GM21515 (cell line): Measurements from ENCODE around the gene TMEM139.

ENCODE experiments used
- ATAC-seq: cut with Tn5 transposase; IDR thresholded peaks from one replicate; pipeline ENCODE4 v1.9.1; 2021; ENCODE audit not compliant: unreplicated experiment

The TMEM139 gene

DNA sequence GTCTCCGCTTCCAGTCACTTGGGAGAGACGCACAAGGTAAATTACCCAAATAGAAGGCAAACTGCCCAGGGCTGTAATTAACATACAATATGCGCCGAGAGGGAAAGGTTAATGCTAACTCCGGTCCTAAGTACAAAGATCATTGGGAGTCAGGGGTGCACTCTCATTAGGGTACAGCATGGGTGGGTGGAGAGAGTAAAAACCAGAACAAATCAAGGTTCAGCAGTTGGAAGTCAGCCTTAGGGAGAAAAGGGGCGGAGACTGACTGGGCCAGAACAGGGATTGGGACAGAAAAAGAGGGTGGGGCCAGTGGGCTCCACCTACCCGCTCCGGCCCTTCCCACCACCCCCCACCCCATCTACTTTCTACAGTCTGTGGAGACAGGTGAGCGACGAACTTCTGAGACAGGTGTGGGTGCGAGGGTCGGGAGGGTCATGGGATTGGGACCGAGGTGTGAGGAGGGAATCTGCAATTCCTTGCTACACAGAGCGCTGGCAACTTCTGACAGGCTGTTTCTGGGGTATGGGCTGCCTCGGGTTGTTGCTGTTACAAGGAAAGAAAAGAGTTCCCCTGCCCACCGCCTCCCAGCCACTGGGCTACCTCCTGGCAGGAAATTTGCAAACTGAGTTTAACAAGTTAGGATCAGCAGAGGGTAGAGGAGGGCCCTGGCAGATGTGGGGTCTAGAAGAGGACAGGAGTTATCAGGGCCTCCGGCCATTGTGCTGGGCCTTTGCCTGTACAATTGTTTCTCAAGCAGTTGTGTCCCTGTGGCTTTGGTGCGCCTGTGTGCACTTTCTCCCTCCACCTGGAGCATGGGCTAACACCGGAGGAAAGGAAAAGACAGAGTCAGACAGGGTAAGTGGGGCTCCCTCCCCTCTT is at the start of gene TMEM139:
Gene TMEM139 (plus strand): TSS at position 368 of the 879 bp plus-strand sequence. CDS start 1,000 bp downstream, outside the sequence.
- no peak for ATAC-seq

DNA sequence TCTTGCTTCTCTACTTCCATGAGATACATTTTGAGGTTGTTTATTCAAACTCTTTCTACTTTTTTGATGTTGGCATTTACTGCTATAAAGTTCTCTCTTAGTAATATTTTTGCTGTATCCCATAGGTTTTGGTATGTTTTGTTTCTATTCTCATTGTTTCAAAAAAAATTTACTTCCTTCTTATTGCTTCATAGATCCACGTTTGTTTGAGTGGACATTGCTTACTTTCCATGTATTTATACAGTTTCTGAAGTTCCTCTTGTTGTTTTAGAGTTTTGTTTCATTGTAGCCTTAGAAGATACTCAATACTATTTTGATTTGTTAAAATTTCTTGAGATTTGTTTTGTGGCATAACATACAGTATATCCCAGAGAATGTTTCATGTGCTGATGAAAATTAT is 49.2 kb upstream of the TMEM139 start:
- ATAC-seq, result no peak

DNA sequence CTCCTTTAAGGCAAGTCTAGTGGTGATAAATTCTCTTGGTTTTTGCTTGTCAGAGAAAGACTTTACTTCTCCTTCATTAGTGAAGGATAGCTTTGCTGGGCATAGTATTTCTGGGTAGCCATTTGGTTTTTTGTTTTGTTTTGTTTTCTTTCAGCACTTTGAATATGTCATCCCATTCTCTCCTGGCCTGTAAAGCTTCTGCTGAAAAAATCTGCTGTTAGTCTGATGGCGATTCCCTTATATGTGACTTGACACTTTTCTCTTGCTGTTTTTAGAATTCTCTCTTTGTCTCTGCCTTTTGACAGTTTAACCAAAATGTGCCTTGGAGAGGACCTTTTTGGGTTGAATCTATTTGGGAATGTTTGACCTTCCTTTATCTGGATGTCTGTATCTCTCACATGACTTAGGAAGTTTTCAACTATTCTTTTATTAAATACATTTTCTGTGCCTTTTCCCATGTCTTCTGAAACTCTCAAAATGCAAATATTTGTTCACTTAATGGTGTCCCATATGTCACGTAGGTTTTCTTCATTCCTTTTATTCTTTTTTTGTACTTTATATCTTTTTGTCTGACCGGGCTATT is 48.3 kb upstream of the TMEM139 start:
- ATAC-seq, result no peak

DNA sequence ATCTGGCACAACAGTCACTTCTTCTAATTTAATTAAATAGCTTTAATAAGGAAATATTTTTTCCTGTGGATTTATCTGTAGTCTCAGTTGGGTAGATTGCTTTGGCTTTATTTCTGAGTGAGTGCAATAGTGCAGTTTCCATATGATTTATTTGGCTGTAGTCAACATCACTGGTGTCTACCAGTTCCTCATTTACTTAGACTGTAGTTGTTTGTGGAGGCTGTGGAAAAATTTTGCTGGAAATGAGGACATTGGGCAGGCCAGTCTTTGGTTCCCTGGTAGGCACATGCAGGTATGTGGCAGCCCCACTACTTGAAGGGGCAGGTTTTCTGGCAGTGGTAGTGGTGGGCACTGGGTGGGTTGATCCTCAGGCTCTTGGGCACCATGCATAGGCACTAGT is 47.4 kb upstream of the TMEM139 start:
- ATAC-seq, result no peak

DNA sequence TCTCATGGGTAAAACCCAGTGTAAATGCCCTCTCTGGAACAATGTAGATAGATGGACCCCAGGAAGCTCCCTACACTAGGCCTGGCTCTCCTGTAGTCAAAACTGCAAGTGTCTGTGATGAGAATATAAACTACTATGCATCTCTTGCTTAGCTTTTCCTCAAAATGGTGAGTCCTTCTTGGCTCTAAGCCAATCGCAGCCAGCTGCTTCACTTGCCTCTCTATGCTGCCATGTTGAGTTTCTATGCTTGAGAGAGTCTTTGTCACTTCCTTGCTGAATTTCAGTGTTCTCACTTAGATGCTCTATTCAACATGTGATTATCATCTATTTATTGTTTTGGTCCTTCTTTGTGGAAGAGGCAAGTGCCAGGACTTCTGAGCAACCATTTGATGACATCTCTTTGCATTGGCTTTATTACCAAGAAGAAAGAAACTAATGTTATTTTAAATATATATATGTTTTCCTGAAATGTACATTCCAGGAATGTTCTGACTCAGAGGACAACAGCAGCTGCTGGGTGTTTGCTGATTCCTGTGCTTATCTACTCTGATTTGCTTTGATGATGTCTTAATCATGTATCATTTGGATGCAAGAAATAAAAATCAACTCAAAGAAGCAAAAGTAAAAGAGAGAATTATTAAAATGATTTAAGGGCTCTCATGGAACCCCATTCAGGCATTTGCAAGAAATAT is 46.3 kb upstream of the TMEM139 start:
- no peak for ATAC-seq

DNA sequence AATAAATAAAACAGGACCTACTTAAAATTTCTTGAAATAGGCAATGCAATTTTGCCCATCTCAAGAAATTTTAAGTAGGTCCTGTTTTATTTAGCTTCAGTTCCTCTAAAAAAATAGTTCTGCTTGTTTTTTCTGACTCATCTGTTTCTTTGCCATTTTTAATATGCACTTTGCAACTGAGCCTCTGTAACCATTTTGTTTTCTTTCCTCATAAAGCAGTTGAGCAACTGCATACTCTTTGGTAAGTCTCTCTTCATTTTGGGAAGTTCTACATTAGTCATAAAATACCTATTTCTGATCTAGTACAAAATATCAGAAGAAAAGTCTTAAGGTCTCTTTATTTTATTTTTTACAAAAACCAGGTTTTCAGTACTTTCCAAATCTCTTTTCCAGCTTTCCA is 44.9 kb upstream of the TMEM139 start:
- no peak for ATAC-seq

DNA sequence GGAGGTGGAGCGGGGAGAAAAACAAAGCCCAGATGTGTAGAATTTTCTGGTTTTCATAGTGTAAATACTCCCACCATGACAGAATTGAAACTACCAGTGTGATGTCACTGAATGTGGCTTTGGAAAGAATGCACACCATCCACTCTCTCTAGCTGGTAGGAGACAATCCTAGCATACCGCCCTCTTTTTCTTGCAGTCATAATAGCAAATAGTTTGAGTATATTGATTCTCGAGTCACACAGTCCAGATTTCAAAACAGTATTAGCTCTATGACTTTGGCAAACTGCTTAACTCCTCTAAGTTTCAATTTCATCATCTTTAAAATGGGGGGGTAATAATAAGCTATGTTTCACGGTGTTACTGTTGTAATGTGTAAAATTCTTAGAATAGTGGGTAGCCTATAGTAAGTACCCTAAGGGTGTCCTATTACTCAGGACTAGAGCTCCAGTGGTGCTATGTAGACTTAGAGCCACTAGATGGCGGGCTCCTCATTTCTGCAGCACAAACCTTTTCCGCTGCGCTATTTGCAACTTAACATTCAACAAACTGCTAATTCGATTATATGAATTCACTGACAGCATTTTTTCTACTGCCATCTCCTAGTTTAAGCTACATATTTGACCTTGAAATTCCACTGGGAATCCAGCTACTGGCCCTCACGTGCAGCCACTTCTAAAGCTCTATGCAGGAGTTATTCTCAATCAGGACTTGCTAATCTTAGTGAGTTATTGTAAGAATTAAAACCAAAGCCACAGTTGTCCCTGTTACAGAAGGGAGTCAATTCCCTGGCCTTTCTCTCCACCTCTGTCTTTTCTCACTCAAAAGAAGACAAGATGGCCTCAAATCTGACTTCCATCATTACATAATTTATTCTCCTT is 44.2 kb upstream of the TMEM139 start:
- no peak for ATAC-seq

DNA sequence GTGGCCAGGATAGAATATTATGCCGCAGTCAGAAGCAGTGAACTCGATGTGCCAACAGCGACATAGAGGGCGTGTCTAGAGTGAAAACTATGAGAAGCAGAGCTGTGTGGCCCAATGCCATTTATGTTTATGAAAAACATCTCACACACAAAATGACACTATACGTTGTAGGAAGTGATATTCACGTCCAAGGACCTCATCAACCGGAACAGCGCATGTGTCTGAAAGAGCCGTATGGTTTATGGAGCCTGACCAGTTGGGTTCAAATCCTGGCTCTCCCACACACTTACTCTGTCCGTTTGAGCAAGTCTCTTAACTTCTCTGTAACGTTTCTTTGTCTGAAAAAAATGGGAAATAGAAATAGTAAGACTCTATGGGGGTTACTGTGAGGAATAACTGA is 42.5 kb upstream of the TMEM139 start:
- no peak for ATAC-seq

DNA sequence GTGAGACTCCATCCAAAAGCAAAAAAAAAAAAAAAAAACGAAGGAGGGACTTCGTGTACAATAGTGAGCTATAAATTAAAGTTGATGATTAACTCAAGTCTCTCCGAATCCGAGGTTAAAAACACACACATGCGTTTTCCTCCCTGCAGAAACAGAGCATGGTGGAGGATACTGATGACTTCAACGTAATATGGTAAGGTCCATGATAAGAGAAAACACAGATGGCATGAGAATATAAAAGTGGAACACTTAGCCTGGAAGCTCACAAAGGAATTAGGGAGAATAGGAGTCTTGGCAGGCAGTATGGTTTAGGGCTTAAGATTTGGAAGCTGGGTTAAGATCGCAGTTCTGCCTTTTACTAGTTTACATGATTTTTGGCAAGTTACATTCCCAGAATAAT is 41.6 kb upstream of the TMEM139 start:
- ATAC-seq, result no peak

DNA sequence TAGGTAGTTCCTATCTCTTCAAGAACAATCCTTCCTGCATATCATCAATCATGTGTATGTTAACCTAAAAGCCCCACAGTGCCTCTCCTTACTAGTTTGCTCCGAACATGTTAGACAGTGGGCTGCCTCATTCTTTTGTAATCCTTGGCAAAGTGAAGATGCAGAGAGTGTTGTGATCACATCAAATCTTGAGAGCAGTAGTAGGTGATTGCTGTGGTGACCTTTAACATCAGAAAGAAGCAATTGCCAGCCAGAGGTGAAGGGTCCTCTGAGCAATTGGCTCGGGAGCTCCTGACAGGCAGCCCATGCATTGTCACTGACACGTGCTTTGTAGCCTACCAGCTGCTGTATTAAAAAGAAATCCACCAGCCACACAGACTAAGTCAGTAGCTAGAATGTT is 41.1 kb upstream of the TMEM139 start:
- no peak for ATAC-seq

DNA sequence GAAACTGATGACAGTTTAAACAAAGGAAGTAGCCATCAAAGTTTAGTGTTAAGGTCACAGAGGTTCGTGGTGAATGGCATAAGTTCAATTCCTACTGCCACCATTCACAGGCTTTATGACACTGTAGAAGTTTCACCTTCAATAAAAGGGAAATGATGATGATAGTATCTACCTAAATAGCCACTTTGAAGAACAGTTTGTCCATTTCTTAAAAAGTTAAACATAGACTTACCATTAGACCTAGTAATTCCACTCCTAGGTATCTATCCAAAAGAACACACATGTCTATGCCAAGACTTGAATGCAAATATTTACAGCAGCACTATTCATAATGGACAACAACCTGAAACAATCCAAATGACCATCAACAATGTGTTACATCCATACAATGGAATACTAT is 40.4 kb upstream of the TMEM139 start:
- no peak for ATAC-seq

DNA sequence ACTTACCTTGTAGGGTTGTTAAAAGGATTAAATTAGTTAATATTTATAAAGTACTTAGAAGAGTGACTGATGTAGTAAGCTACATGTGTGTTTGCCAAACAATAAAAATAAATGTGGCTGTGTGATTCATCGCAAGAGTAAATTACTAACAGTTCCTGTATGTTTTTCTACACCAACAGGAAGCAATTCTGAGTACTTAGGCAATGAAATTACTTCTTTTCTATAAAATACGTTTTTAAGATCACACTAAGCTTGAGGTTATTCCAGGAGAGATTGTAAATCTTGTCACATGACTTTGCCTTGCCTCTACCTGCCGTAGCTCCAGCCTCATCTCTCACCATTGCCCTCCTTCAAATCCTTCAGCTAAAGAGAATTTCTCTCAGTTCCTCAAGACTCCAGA is 39.6 kb upstream of the TMEM139 start:
- no peak for ATAC-seq

DNA sequence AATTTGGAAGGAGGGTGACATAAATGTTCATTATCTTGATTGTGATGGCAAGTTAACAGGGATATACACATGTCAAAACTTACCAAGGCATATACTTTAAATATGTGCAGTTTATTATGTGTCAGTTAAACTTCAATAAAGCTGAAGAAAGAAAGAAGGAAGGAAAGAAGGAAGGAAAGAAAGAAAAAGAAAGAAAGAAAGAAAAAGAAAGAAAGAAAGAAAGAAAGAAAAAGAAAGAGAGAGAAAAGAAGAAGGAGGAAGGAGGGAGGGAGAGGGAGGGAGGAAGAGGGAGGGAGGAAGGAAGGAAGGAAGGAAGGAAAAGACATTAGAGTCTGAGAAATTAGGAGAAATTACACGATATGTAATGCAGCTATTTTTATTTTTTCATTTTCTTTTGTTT is 37.4 kb upstream of the TMEM139 start:
- ATAC-seq, result no peak

DNA sequence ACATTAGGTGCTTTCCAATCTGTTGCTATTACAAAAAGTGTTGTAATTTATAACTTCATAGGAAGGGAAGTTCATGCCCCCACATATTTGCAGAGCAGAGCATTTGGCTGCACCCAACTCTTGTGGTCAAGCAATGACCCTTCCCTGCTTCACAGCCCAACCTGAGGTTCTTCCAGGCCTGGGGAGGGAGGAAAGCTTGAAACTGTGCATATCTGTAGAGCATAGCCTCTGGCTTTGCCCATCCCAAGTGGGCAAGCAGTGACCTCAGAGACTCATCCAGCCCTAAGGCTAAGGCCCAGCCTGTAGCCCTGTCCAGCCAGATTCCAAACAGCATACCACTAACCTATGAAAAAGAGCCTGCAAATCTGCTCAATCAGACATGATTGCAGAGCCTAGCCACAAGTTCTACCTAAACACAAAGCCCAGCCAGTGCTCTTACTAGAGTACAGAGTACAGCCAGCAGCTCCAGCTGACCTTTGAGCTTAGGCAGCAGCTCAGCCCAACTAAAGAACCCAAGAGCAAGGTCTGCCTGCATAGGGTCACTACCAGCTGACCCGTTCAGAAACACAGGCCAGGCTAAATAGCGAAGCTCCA is 35.9 kb upstream of the TMEM139 start:
- no peak for ATAC-seq

DNA sequence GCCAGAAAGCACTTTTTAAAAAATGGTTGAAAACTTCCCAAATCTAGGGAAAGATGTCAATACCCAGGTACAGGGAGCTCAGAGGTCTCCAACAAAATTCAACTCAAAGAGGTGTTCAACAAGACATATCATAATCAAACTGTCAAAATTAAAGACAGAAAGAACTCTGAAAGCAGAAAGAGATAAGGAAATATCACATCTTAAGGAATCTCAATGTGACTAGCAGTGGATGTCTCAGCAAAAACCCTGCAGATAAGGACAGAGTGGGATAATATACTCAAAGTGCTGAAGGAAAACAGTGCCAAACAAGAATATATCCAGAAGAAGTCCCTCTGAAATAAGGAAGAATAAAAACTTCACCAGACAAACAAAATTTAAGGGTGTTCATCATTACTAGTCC is 34.6 kb upstream of the TMEM139 start:
- ATAC-seq, result no peak

DNA sequence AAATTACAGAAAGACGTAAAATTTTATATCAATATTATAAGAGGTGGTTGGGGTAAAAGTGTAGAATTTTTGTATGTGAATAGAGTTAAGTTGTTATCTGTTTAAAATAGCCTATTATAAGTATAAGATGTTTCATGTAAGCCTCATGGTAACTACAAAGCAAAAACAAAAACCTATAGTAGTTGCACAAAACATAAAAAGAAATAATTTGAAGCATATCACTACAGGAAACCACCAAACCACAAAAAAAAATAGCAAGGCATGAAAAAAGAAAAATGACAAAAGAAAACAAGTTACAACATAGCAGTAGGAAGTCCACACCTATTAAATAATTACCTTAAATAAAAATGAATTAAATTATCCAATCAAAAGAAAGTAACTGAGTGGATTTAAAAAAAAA is 33.9 kb upstream of the TMEM139 start:
- no peak for ATAC-seq

DNA sequence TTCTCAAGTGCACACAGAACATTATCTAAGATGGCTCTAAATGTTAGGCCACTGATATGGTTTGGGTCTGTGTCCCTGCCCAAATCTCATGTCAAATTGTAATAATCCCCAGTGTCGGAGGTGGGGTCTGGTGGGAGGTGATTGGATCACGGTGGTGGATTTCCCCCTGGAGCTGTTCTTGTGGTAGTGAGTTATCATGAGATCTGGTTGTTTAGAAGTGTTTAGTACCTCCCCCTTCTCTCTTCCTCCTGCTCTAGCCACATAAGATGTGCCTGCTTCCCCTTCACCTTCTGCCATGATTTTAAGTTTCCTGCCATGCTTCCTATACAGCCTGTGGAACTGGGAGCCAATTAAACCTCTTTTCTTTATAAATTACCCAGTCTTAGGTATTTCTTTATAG is 32.8 kb upstream of the TMEM139 start:
- ATAC-seq, result no peak

DNA sequence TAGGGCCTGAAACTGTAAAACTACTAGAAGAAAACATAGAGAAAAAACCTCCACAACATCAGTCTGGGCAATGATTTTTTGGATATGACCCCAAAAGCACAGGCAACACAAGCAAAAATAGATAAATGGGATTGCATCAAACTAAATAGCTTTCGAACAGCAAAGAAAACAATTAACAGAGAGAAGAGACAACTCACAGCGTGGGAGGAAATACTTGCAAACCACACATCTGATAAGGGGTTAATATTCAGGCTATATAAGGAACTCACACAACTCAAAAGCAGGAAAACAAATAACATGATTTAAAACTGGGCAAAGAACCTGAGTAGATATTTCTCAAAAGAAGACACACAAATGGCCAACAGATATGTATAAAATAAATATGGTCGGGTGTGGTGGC is 29.2 kb upstream of the TMEM139 start:
- ATAC-seq, result no peak

DNA sequence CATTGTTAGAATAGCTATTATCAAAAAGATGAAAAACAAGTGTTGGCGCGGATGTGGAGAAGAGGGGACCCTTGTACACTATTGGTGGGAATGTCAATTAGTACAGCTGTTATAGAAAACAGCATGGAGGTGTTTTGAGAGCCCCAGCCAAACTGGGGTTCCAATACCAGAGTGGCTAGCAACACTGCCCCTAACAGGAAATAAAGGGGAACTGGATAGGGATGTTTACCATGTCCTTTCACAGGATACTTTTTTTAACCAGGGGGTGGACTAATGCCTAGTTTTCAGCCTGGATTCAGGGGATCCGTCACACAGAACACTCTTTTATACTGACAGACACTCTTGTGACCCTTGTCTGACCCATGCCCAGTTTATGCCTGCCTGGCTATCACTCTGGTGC is 28.4 kb upstream of the TMEM139 start:
- no peak for ATAC-seq

DNA sequence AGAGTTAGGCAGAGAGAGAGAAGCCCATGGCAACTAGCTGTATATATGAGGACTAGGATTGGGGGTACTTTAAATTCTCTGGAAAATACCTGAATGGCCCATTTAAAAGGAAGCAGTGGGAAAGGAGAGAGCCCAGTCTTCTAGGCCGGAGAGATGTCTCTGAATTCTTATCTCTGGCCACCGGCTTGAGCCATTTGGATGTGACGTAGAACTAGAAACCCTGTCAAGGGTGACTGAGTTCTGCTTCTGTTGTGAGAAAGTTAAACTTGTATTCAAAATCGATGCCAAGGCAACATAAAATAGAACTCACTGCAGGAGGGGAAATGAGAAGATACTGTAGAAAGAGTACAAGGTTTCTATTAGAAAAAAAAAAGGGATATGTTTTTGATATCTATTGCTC is 27.8 kb upstream of the TMEM139 start:
- peak; percentile 79 for ATAC-seq

DNA sequence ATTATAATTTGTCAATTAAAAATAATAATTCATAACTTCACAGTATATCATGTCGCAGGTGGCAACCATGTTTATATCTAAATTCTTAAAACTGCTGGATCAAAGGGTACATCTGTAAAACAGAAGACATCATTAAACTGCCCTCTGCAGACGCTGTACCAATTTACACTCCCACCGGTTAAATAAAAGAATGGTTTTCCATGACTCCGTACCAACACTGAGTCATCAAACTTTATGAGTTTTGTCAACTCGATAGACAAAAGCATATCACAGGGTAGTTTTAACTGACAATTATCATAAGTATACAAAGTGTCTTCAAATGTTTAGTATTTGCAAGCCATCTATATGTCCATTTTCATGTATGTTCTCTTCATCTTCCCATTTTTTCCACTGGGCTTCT is 27.3 kb upstream of the TMEM139 start:
- ATAC-seq, result no peak
